K562 (cell line): ENCODE results near the gene APOO. TPM values are rescaled to one million over a fixed set of nuclear protein-coding genes. Genes with fewer than 3 reads are reported as not detected.

Experiments used
- ATAC-seq: fragments of 200-7000 bp; cut with Tn5 transposase; 3 replicates; pipeline ENCODE4 v1.9.1; 2020; ENCODE audit warnings: moderate library complexity
- BruUV-seq: library from RNA; stranded (reverse); fragments of 400-500 nt; replicated peaks from 2 replicates; lab custom pipeline; 2021; lab: Mats Ljungman, UMichigan
- CTCF ChIA-PET: fragments of 300-600 bp; formaldehyde crosslinking; extraction: SDS; loops from one replicate; lab custom pipeline; 2021; ENCODE audit warnings: low intra/inter-chr PET ratio; lab: Yijun Ruan, JAX
- POLR2A ChIA-PET: fragments of 300-600, 350-650 bp; sonication (Branson Sonifier 250); formaldehyde crosslinking; extraction: SDS; loops from one replicate; lab custom pipeline; 2021; ENCODE audit warnings: antibody characterized with exemption, inconsistent platforms; lab: Yijun Ruan, JAX
- DNase-seq, 4 experiments: peaks; one replicate each; pipeline versions ENCODE4 v3.0.0 to v3.0.0-alpha.2; 2011 to 2018; ENCODE audit warnings: low spot score in 3 of 4, mixed read lengths in 3 of 4; ENCODE audit errors: extremely low read depth in 1 of 4
- FAIRE-seq: peaks from 2 replicates; lab custom pipeline; 2011; peaks lifted over from hg19 to GRCh38; lab: Jason Lieb, UNC
- H2AFZ ChIP-seq: 2 replicates; pipeline ENCODE4 v1.6.0; 2011; ENCODE audit warnings: low read depth, low read length, control low read depth, inconsistent platforms
- H3K27ac ChIP-seq: fragments of 200-600 bp; 3 replicates; pipeline ENCODE4 v1.8.0; 2011; ENCODE audit warnings: low read depth, mild to moderate bottlenecking, control low read depth, inconsistent platforms, low read length, moderate library complexity, mixed read lengths; ENCODE audit errors: extremely low read depth
- H3K27me3 ChIP-seq, 2 experiments: fragments of 300-600 bp in 1 of 2; 2 replicates in 1 of 2; 3 replicates in 1 of 2; pipeline versions ENCODE4 v1.6.0 to v1.8.0; 2011; ENCODE audit warnings: inconsistent platforms in 2 of 2, low read length in 2 of 2, mild to moderate bottlenecking in 1 of 2, mixed read lengths in 1 of 2, moderate library complexity in 1 of 2; ENCODE audit not compliant: control insufficient read depth in 2 of 2, insufficient read depth in 2 of 2
- H3K36me3 ChIP-seq: fragments of 300-600 bp; 3 replicates; pipeline ENCODE4 v1.8.0; 2011; ENCODE audit warnings: mild to moderate bottlenecking, low read length, inconsistent platforms; ENCODE audit not compliant: control insufficient read depth, insufficient read depth
- H3K4me1 ChIP-seq, 2 experiments: fragments of 200-600 bp in 1 of 2; replicated peaks in 1 of 2; 2 replicates in 1 of 2; 3 replicates in 1 of 2; pipeline versions ENCODE4 v1.5.1 to v1.8.0; 2011; ENCODE audit warnings: inconsistent platforms in 2 of 2, low read length in 2 of 2, mild to moderate bottlenecking in 1 of 2, mixed read lengths in 1 of 2, moderate library complexity in 1 of 2; ENCODE audit not compliant: control insufficient read depth in 2 of 2, insufficient read depth in 2 of 2
- H3K4me2 ChIP-seq: 2 replicates; pipeline ENCODE4 v1.6.1; 2011; ENCODE audit warnings: low read length, control low read depth, inconsistent platforms, mixed read lengths; ENCODE audit not compliant: insufficient read depth
- H3K4me3 ChIP-seq: fragments of 200-600 bp; sonication (generic), shearing (Covaris generic); 2 replicates; pipeline ENCODE4 v1.5.1; 2016; ENCODE audit warnings: control low read depth, inconsistent platforms
- H3K79me2 ChIP-seq: fragments of 200-600 bp; 3 replicates; pipeline ENCODE4 v1.8.0; 2011; ENCODE audit warnings: low read length, inconsistent platforms; ENCODE audit not compliant: control insufficient read depth, insufficient read depth
- H3K9ac ChIP-seq, 2 experiments: 2 replicates each; pipeline versions ENCODE4 v1.6.0 to v1.6.1; 2011; ENCODE audit warnings: low read depth in 2 of 2, low read length in 2 of 2, control low read depth in 1 of 2, inconsistent platforms in 1 of 2, mild to moderate bottlenecking in 1 of 2, mixed read lengths in 1 of 2; ENCODE audit not compliant: insufficient read depth in 1 of 2
- H3K9me1 ChIP-seq: one replicate; pipeline ENCODE4 v1.6.0; 2011; ENCODE audit warnings: inconsistent platforms, mild to moderate bottlenecking, low read length, moderate library complexity; ENCODE audit not compliant: control insufficient read depth, insufficient read depth
- H3K9me3 ChIP-seq: replicated peaks from 2 replicates; pipeline ENCODE4 v1.5.1; 2011; ENCODE audit warnings: low read depth, low read length, inconsistent platforms; ENCODE audit not compliant: control insufficient read depth, insufficient read depth
- H4K20me1 ChIP-seq: replicated peaks from 2 replicates; pipeline ENCODE4 v1.6.1; 2011; ENCODE audit warnings: low read length, inconsistent platforms, mixed read lengths; ENCODE audit not compliant: control insufficient read depth, insufficient read depth
- CBX8 ChIP-seq: fragments of 200-600 bp; sonication (generic); IDR thresholded peaks from 2 replicates; pipeline ENCODE4 v1.6.1; 2012; ENCODE audit warnings: borderline replicate concordance, mixed run types, low read depth, mild to moderate bottlenecking, moderate library complexity, mixed read lengths, low read length, control low read depth, inconsistent platforms; ENCODE audit not compliant: poor library complexity, severe bottlenecking; ENCODE audit errors: extremely low read depth
- CEBPB ChIP-seq: fragments of 450-650 bp; IDR thresholded peaks from 2 replicates; pipeline ENCODE4 v1.6.1; 2016; ENCODE audit warnings: missing genetic modification characterization, missing compliant biosample characterization
- CREB1 ChIP-seq, 2 experiments: sonication (generic) in 1 of 2; formaldehyde crosslinking in 1 of 2; IDR thresholded peaks; 2 replicates each; pipeline versions ENCODE4 v1.6.1 to v1.8.0; 2012 to 2022; ENCODE audit warnings: inconsistent platforms in 1 of 2, mild to moderate bottlenecking in 1 of 2, missing genetic modification reagents in 1 of 2, moderate library complexity in 1 of 2
- FOXA3 ChIP-seq, 2 experiments: fragments of 450-650 bp in 1 of 2; sonication (generic) in 1 of 2; formaldehyde crosslinking; IDR thresholded peaks in 1 of 2; conservative IDR thresholded peaks in 1 of 2; 2 replicates each; pipeline versions ENCODE4 v1.4.0 to v1.8.0; 2020 to 2022; ENCODE audit warnings: mild to moderate bottlenecking in 2 of 2, missing genetic modification reagents in 1 of 2
- JUND ChIP-seq, 2 experiments: IDR thresholded peaks; 2 replicates in 1 of 2; 3 replicates in 1 of 2; pipeline ENCODE4 v1.6.1; 2011; ENCODE audit warnings: borderline replicate concordance in 2 of 2, low read depth in 2 of 2, low read length in 2 of 2, improper control_type of control experiment in 1 of 2, missing biosample characterization in 1 of 2, missing genetic modification characterization in 1 of 2, missing genetic modification reagents in 1 of 2
- MEIS2 ChIP-seq: fragments of 450-650 bp; IDR thresholded peaks from 2 replicates; pipeline ENCODE4 v1.6.1; 2014; ENCODE audit warnings: mild to moderate bottlenecking; ENCODE audit not compliant: partially characterized antibody
- POLR2B ChIP-seq: fragments of 450-650 bp; IDR thresholded peaks from 2 replicates; pipeline ENCODE4 v1.6.1; 2018; ENCODE audit warnings: low read depth; ENCODE audit not compliant: partially characterized antibody
- RBBP5 ChIP-seq: fragments of 200-600 bp; sonication (generic); IDR thresholded peaks from 2 replicates; pipeline ENCODE4 v1.6.1; 2012; ENCODE audit warnings: borderline replicate concordance, mild to moderate bottlenecking, low read length, control low read depth, inconsistent platforms; ENCODE audit not compliant: insufficient read depth, poor library complexity, severe bottlenecking
- SPI1 ChIP-seq: IDR thresholded peaks from 2 replicates; pipeline ENCODE4 v1.6.1; 2011; ENCODE audit warnings: low read depth, low read length, control low read depth, borderline replicate concordance
- TBP ChIP-seq: optimal IDR thresholded peaks from 2 replicates; pipeline ENCODE3; 2011; ENCODE audit warnings: low read depth, low read length, improper control_type of control experiment
- THAP12 ChIP-seq: fragments of 250-450 bp; sonication (Bioruptor Pico); IDR thresholded peaks from 2 replicates; pipeline ENCODE4 v1.9.0; 2021; ENCODE audit warnings: mild to moderate bottlenecking, inconsistent platforms
- ZFP36 ChIP-seq: fragments of 150-350 bp; IDR thresholded peaks from 2 replicates; pipeline ENCODE4 v1.6.1; 2018; ENCODE audit warnings: low read length, low read depth; ENCODE audit not compliant: partially characterized antibody
- ZNF354B ChIP-seq: fragments of 250-450 bp; sonication (Bioruptor Pico); IDR thresholded peaks from 2 replicates; pipeline ENCODE4 v1.4.0; 2020
- WGBS: fragments of 100-300 bp; shearing (Covaris generic); methylation state at CpG from one replicate; pipeline ENCODE4 v1.1.6; 2016; ENCODE audit warnings: low coverage, mixed read lengths; ENCODE audit not compliant: insufficient coverage; ENCODE audit errors: missing lambda C conversion rate; 5-methylcytosine and 5-hydroxymethylcytosine counted together
- in situ Hi-C: fragments of 300-500 bp; cut with MboI; formaldehyde crosslinking; loops from 4 replicates; pipeline ENCODE4 v1.15.0; 2018; ENCODE audit warnings: inconsistent platforms, mixed read lengths
- intact Hi-C: fragments of 100-400 bp; cut with micrococcal nuclease; formaldehyde crosslinking; loops from 2 replicates; pipeline ENCODE4 v1.14.2; 2022
- polyA plus RNA-seq, 8 experiments: library from polyadenylated mRNA; depleted of rRNA in 4 of 8; stranded (reverse) in 5 of 8; unstranded in 3 of 8; fragments of >200 nt; fragmentation: Nextera tagmentation in 2 of 8; fragmentation: Illumina TruSeq in 1 of 8; extraction: Ambion mirVana in 2 of 8; extraction: Trizol in 1 of 8; gene quantifications; 2 replicates each; pipeline versions ENCODE4 v1.2.1 to v1.2.3, GENCODE V29; 2011 to 2014; ENCODE audit warnings: inconsistent platforms in 1 of 8, missing spikeins in 1 of 8
- total RNA-seq, 7 experiments: library from RNA; depleted of rRNA in 6 of 7; stranded (reverse); fragments of >200 nt in 6 of 7; fragmentation: Illumina TruSeq in 2 of 7; extraction: Trizol in 2 of 7; gene quantifications; 2 replicates each; pipeline versions ENCODE4 v1.2.1 to v1.2.3, GENCODE V29; 2011 to 2021; ENCODE audit warnings: low replicate concordance in 1 of 7
- TF ChIP-seq, protein P1 (sequence below): fragments of 450-650 bp; IDR thresholded peaks from 2 replicates; pipeline ENCODE4 v1.6.1; 2016; ENCODE audit warnings: missing biosample characterization, missing genetic modification characterization
- TF ChIP-seq, protein P2 (sequence below), 2 experiments: fragments of 200-800 bp in 1 of 2; sonication (Bioruptor generic) in 1 of 2; sonication (generic) in 1 of 2; formaldehyde crosslinking in 1 of 2; IDR thresholded peaks in 1 of 2; conservative IDR thresholded peaks in 1 of 2; 2 replicates each; pipeline versions ENCODE4 v1.5.0 to v1.6.1; 2016 to 2020; ENCODE audit warnings: missing compliant biosample characterization in 1 of 2, missing genetic modification characterization in 1 of 2, missing genetic modification reagents in 1 of 2

APOO gene
- total and polyA plus RNA-seq, 9 of the 15 experiments (the other 6 are each of a cell fraction or from before 2014, with no cell fraction given), result 37.3 to 76.4 (median 60.8) TPM

DNA sequence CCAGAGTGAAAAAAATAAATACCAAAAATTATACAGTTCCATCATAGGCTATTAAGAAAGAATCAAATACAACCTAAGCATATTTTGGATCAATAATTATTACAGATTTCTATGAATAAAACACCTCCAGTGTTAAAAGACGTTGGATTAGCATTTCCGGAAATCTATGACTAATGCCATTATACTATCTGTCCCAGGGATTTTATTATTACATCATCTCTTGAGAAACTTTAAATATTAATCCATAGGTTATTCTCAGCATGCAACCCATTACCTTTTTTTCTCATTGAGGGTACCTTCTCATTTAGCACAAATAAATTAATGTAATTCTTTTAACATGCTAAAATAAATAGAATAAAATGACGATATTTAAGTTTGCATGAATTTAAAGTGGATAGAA, 44.7 kb upstream of the APOO start (continued):
- TF ChIP-seq JUND (IDR thresholded peaks at IDR 0.05; ENCODE audit: borderline replicate concordance, low read depth, low read length) (0 out of 2 replicates have a peak, but pooled peaks have one; percentile 19), JUND (tag; IDR thresholded peaks at IDR 0.05; ENCODE audit: borderline replicate concordance, low read depth, low read length) (0 out of 3 replicates have a peak, but pooled peaks have one; percentile 54), FOXA3 (CRISPR knock-in tag; conservative IDR thresholded peaks at IDR 0.05 in 1 of 2, IDR thresholded peaks at IDR 0.05 in 1 of 2) (no peak), MEIS2 (no peak), CEBPB (tag) (peak; percentile 54)

GRCh38 chrX:23945206-23945605, 37.5 kb upstream of the APOO start:
- Histone ChIP-seq H3K4me2 (no peak overlapping the region), H2AFZ (no peak overlapping the region), H3K9me3 (no peaks in the 10 kb centered on the region), H3K27me3 (no peaks in the 10 kb centered on the region), H3K4me1 (no peaks in the 10 kb centered on the region; a peak in 1 of 5 replicates), H3K27ac (no peak overlapping the region), H3K9ac (no peak overlapping the region), H3K36me3 (no peaks in the 10 kb centered on the region), H3K9me1 (no peaks in the 10 kb centered on the region), H3K4me3 (no peak overlapping the region), H4K20me1 (no peaks in the 10 kb centered on the region), H3K79me2 (no peaks in the 10 kb centered on the region)
- intact Hi-C loops (no loop called here), in situ Hi-C loops (no loop called here)
- FAIRE-seq (no peak), DNase-seq (no peak), ATAC-seq (no peak)
- ChIA-PET POLR2A (no interaction called here), CTCF (no interaction called here)
- 70% methylated on average over 1 of the region's 1 CpG for WGBS
- no TSS peak for BruUV-seq
- TF ChIP-seq, protein P1, sequence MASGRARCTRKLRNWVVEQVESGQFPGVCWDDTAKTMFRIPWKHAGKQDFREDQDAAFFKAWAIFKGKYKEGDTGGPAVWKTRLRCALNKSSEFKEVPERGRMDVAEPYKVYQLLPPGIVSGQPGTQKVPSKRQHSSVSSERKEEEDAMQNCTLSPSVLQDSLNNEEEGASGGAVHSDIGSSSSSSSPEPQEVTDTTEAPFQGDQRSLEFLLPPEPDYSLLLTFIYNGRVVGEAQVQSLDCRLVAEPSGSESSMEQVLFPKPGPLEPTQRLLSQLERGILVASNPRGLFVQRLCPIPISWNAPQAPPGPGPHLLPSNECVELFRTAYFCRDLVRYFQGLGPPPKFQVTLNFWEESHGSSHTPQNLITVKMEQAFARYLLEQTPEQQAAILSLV (tag), result no peak
- TF ChIP-seq, protein P2, sequence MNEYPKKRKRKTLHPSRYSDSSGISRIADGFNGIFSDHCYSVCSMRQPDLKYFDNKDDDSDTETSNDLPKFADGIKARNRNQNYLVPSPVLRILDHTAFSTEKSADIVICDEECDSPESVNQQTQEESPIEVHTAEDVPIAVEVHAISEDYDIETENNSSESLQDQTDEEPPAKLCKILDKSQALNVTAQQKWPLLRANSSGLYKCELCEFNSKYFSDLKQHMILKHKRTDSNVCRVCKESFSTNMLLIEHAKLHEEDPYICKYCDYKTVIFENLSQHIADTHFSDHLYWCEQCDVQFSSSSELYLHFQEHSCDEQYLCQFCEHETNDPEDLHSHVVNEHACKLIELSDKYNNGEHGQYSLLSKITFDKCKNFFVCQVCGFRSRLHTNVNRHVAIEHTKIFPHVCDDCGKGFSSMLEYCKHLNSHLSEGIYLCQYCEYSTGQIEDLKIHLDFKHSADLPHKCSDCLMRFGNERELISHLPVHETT (CRISPR knock-in tag; conservative IDR thresholded peaks at IDR 0.05 in 1 of 2, IDR thresholded peaks at IDR 0.05 in 1 of 2), result no peak
- no peak for TF ChIP-seq CBX8
- no peak for TF ChIP-seq ZNF354B (CRISPR knock-in tag)
- TF ChIP-seq RBBP5, result no peak
- no peak for TF ChIP-seq CREB1 (IDR thresholded peaks at IDR 0.05)
- TF ChIP-seq CREB1 (CRISPR knock-in tag; IDR thresholded peaks at IDR 0.05), result no peak
- TF ChIP-seq TBP, result no peak
- TF ChIP-seq SPI1, result no peak
- TF ChIP-seq ZFP36, result no peak
- no peak for TF ChIP-seq THAP12 (CRISPR knock-in tag)
- no peak for TF ChIP-seq POLR2B
